GM19043 (cell line): ENCODE data around the gene CELA1.
A peak's percentile ranks its signal among the peaks of the same experiment; 100 is the strongest.

Experiments
- ATAC-seq: cut with Tn5 transposase; IDR thresholded peaks from one replicate; pipeline ENCODE4 v1.9.1; 2021; ENCODE audit warnings: low read depth; ENCODE audit not compliant: unreplicated experiment

CELA1 gene

GRCh38 chr12:51377099-51377984 lies 30.9 kb upstream of the CELA1 start:
- no peak for ATAC-seq

- no peak for ATAC-seq
Measured at GRCh38 chr12:51374856-51375255, 28.4 kb upstream of the CELA1 start.

DNA sequence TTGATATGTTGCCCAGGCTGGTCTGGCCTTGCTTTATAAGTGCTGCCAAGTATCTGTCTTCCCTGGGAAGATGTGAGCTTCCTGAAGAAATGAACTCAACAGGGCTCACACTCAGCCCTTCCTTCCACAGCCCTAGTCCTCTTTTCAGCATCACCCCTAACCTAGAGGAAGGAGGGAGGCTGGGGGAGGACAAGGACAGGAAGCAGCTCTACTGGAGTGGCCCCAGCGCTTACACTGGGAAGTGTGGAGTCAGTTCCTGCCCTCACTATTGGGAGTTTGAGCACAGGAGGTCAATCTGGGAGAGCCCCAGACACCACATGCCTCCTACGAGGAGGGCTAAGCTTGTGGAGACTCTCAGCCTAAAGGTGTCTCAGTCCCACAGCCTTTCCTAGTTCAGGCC lies 27.9 kb upstream of the CELA1 start:
- ATAC-seq, result no peak

GRCh38 chr12:51373187-51373586 lies 26.7 kb upstream of the CELA1 start:
- ATAC-seq, result no peak

DNA sequence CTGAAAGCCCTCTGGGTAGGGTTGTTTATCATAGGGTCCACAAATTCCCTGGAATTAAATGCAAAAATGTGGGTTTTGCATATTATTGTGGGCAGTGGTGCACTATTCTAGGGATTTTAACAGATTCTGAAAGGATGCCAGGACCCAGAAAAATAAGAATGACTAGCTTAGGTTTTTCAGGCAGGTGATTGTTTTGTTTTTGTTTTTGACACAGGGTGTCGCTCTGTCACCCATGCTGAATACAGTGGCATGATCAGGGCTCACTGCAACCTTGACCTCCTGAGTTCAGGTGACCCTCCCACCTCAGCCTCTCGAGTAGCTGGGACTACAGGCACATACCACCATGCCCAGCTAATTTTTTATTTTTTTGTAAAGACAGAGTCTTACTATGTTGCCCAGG lies 25.5 kb upstream of the CELA1 start:
- no peak for ATAC-seq

GRCh38 chr12:51371295-51371953 lies 24.9 kb upstream of the CELA1 start:
- ATAC-seq, result no peak

- no peak for ATAC-seq
Measured at GRCh38 chr12:51370667-51371066, 24.2 kb upstream of the CELA1 start.

DNA sequence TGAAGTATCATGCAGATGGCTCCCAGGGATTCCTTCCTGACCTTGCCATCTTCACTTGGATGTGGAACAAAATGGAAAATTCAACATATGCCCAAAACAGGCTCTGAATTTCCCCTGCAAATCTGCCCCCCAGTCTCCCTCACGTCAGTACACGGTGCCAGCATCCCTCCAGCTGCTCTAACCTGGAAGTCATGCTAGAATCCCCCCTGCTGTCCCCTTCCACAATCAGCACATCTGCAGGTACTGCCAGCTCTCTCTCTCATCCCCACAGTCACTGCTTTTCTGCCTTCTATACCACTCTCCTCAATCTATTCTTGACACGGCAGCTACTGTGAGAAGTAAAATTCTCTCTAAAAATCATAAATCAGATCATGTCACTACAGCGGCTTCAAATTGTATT lies 23.1 kb upstream of the CELA1 start:
- ATAC-seq, result no peak

DNA sequence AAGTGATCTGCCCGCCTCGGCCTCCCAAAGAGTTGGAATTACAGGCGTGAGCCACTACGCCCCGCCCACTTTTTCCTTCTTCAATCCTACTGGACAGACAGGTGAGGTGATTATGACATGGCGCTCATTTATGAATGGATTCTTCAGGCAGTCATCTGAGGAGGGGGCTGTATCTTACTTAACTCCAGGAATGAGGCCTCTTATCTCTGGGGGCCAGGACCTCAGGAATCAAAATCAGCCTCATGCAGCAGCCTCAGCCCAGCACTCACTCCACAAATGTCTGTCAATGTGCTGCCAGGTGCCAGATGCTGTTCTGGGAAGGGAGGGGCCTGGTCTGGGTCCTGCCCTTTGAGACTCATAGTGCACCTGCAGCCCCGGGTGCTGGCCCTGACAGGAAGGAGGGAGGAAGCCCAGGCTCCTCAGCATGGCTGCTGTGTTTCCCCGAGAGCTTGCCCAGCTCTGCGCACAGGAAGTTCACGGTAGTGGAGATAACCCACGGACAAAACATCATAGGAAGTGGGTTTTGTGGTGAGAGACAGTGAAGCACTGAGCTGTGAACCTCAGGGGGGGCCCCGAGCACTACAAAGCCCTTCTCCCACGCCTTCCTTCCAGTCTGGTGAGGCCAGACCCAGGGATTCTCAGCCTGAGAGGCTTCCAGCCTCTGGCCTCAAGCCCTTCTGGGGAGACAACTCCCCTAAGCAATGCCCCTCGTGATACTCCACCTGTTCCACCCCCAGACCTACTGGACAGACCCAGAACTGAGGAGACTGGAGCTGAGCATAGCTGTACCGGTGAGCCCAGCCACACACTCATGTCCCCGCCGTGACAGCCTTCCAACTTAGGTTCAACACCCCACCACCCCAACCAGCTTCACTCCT lies 22.4 kb upstream of the CELA1 start:
- ATAC-seq, result peak; percentile 97

GRCh38 chr12:51365276-51365675 lies 18.8 kb upstream of the CELA1 start:
- no peak for ATAC-seq

GRCh38 chr12:51364001-51364400 lies 17.5 kb upstream of the CELA1 start:
- ATAC-seq, result no peak

DNA sequence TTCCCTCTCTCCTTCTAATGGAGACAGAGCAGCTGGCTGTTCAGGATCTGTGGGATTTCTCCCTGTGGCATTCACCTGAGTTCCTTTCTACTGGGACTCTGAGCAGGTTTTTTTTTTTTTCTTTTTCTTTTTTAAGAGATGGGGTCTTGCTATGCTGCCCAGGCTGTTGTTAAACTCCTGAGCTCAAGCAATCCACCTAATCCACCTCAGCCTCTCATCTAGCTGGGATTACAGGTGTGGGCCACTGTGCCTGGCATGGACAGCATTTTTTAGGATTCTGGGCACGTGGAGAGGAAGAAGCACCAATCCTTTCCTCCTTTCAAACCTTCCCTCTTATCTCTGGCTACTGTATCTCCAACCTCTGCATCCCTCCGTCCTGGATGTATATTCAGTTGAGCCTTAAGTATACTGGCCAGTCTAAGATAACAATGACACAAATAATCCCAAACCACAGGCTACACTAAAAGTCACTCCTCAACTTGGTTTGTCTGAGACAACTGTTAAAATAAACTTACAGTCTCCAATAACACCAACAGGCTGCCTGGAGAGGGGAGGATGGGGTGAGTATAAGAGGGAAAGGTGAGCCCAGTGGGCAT lies 16.4 kb upstream of the CELA1 start:
- ATAC-seq, result no peak

DNA sequence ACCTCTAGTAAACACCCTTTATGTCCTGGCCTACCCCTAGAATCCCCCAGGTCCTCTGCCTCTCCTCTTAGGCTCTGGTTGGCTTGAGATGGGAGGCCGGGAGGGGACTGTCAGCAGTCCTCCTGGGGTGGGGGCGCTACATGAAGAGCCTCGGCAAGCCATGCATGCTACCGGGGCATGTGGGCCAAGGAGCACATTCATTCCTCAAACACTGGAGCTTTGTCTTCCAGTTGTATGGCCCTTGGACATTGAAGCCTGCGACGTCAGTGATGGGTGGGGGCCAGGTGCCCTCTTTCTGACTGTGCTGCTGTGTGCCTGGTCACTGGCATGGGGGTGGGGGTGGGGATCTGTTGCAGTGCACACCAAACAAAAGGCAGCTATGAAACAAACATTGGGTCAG lies 15.8 kb upstream of the CELA1 start:
- ATAC-seq, result no peak

GRCh38 chr12:51361161-51362016 lies 14.9 kb upstream of the CELA1 start:
- ATAC-seq, result no peak

GRCh38 chr12:51360315-51360714 lies 13.8 kb upstream of the CELA1 start:
- no peak for ATAC-seq

DNA sequence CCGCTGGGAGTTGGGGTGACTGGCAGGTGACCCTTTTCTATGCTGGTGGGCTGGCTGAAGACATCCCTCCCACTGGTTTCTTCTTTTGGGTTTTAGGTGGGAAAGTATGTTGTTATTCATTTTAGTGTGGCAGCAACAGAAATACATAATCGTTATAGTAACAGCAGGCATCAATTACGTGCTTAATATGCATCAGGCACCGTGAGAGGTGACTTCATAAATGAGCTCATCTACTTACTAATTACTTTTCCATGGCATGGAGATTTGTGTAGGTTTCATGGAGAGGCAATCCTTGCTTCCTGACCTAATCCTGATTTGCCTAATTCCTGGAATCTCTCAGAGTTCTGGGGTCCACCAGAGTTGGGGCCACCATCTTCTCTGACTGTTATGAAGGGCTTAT lies 13.4 kb upstream of the CELA1 start:
- no peak for ATAC-seq

DNA sequence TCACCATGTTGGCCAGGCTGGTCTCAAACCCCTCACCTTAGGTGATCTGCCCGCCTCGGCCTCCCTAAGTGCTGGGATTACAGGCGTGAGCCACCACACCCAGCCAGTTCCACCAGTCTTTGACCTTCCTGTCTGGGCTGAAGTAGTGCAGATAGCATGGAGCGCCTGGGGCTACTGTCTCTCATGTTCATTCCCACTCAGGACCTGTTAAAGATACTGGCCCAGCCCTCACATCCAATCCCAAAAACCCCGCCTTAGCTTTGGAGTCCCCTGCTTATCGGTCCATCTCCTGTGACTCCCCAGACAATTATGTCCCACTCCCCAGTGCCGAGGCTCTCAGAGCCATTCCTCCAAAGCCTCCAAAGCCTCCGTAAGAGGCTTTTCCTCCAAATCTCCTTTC lies 12.0 kb upstream of the CELA1 start:
- ATAC-seq, result no peak

- no peak for ATAC-seq
Measured at GRCh38 chr12:51357374-51358047, 11.0 kb upstream of the CELA1 start.

DNA sequence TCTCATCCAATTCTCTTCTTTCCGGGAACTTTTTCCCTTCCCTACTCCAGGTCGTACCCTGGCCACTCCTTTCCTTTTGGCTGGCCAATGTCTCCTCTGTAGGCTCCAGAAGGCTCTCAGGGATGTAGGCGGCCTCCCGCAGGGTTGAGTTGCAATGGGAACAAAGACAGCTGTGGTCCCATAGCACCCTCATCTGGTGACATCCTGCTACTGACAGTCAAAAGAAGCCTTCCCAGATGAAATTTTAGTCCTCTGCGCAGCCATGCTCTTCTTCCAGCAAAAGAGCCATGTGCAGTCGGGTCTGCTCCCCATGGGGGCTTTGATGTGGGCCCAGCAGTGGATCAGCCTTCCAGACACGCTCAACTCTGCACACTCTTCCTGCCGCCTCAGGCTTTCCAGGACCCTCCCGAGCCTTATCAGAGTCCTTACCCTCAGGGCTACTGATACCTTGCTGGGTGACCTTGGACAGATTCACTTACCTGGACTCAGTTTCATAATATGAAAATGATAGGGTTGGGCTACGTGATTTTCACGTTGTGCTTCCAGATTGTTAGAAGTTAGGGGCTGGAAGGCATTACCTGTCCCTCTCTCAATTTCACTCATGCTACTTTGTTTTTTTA lies 5.5 kb upstream of the CELA1 start:
- ATAC-seq, result no peak
